NCI-H774 (cell line): Measurements from ENCODE around the gene TIMP2.
"Not testable (repeated sequence)": the region's sequence is repeated elsewhere in the genome, so short reads cannot be mapped to it uniquely, and the experiment has no call there.

Source experiments
- DNase-seq: peaks from one replicate; lab custom pipeline; 2025; lab: John Stamatoyannopoulos, UW

The TIMP2 gene

DNA sequence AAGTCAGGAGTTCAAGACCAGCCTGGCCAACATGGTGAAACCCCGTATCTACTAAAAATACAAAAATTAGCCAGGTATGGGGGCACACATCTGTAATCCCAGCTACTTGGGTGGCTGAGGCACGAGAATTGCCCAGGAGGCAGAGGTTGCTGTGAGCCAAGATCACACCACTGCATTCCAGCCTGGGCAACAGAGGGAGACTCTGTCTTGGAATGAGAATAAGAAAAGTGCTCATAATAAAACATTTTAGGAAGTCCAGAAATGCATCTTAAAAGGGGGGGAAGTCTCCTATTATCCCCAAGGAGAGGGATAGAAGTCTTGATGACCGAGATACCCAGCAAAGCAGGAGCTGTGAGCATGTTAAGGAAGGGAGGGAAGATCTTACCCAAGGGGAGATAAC is 58.1 kb downstream of the TIMP2 start:
- not testable (repeated sequence) for DNase-seq

DNA sequence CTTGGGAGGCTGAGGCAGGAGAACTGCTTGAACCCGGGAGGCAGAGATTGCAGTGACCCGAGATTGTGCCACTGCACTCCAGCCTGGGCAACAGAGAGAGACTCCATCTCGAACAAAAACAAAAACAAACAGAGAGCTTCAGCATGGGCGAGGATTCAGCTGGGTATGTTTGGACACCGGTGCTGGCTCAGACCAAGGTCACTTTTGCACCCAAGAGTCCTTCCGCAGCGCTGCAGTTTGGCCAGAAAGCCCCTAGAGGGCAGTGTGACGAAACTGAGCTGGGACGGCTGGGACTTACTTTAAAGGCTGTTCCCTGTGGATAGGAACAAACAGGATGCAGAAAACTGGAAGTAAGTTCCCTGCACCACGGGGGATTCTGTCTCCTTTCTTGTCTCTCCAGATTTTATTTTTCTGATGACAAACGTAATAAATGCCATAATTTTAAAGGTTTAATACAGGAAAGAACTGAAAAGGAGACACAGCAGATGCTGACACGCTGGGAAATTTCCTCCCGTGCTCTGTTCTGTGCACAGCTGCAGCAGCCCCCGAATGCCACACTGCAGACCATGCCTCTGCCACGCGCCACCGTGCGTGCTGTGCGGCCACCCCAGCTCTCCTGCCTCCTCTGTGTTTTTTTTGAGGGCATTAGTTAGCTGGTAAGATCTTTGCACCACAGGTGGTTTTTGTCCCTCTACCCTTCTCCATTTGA is 59.4 kb downstream of the TIMP2 start:
- DNase-seq = peak; percentile 83

DNA sequence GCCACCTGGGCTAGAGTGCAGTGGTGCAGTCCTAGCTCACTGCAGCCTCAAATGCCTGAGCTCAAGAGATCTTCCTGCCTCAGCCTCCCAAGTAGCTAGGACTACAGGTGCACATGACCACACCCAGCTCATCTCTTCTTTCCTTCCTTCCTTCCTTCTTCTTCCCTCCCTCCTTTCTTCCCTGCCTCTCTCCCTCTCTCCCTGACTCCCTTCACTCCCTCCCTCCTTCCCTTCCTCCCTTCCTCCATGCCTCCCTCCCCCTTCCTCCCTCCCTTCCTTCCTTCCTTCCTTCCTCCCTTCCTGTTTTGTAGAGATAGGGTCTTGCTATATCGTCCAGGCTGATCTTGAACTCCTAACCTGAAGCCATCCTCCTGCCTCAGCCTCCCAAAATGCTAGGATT is 61.1 kb downstream of the TIMP2 start:
- DNase-seq = no peak

DNA sequence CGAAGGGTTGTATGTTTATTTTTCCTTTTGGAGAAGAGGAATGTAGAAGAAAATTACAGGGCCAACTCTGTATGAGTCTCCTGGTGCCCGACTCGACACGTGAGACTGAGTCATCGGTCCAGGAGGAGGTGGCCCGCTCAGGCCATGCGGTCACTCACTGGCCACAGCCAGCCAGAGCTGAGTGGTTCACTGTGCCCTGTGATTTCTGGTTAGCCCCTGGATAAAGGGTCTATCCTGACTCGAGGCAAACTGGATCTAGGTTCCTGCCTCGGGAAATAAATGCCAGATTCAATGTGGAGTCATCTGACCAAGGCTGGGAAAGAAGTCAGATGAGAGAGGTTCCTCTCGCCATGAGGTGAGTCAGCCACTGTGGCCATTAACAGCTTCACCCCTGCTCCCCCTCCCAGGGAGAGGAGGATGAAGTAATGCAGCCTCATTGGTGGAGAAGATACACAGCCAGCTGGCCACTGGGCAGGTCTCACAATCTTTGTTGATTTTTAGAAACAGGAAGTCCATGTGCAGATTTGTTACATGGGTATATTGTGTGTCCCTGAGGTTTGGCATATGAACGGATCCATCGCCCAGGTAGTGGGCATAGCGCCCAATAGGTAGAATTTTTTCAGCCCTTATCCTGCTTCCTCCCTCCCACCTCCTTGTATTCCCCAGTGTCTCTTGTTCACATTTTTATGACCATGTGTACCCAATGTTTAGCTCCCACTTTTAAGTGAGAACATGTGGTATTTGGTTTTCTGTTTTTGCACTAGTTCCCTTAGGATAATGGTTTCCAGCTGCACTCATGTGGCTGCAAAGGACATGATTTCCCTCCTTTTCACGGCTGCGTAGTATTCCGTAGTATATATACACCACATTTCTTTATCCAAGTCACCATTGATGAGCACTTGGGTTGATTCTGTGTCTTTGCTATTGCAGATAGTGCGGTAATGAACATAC is 62.8 kb downstream of the TIMP2 start:
- peak; percentile 44 for DNase-seq

DNA sequence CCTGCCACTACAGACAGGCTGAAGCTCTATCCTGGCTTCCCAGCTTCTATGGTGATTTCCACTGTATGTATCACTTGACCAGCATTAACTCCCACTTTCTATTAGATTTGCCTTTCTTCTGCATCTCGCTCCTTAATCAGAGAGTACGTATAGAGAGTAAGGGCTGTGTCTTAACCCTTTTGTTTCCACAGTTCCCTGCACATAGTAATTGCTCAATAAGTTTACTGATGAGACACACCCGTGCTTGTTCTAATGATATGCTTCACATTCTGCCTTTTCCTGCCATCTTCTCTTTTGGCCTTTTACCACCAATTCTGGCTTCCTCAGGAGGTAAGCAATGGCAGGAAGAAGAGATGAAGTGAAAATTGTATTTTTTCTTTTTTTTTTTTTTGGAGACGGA is 64.0 kb downstream of the TIMP2 start:
- no peak for DNase-seq

DNA sequence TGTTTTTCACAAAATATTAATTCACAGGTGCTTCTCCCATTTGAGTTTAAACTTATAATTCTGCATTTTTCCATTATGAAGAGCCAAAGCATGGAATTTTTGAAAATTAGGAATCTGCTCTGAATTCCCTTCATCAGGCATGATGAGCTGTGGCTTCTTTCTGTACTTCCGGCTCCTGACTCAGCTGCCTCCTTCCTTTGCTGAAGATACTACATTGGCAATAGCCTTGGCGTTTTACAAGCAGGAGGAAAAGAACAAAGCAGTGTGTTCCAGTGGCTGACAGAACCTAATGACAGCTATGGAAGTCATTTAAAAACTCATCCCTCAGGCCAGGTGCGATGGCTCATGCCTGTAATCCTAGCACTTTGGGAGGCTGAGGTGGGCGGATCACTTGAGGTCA is 66.1 kb downstream of the TIMP2 start:
- DNase-seq = no peak

DNA sequence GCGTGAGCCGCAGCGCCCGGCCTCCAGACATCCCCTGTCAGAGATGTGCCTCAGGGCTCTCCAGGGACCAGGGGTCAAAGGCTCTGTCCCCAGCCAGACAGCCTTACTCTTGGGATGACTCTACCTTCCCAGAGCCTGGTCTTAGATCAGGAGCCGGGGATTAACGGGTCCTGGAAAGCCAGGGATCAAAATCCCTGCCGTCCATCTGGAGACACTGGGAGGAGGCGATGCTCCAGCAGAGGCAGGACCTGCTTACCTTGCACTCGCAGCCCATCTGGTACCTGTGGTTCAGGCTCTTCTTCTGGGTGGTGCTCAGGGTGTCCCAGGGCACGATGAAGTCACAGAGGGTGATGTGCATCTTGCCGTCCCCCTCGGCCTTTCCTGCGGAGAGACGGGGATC is 67.9 kb downstream of the TIMP2 start:
- DNase-seq = no peak

DNA sequence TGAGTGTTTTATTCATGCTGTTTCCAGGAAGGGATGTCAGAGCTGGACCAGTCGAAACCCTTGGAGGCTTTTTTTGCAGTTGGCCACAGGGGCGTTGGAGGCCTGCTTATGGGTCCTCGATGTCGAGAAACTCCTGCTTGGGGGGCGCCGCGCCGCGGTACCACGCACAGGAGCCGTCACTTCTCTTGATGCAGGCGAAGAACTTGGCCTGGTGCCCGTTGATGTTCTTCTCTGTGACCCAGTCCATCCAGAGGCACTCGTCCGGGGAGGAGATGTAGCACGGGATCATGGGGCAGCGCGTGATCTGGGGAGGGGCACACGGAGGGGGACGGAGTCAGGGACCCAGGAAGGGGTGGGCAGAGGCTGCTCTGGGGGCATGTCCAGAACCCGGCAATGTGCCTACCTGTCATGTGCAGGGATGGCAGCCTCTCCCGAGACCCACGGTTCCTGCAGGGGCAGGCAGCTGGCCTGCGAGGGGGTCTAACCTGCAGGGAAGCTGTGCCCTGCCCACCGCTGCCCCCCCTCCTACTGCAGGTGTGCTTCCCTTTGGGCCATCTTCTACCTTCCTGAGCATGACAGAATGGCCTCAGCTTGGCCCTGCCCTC is 69.5 kb downstream of the TIMP2 start:
- no peak for DNase-seq

DNA sequence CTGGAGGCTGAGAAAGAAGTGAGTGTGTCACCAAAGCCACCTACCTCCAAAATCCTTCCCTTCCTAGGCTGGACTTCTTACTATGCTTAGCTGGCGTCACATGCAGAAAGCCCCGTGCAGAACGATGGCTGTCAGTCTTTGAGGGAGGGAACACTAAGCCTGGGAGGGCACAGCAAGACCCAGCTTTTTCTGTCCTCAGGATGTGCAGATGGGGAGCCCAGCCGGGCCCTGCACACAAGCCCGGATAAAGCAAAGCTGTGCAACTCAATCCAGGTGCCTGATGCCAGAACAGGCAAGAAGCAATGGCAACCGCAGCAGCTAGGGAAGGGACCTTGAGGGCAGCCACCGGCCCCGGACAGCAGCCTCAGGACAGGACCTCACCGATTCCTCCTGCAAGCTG is 70.7 kb downstream of the TIMP2 start:
- no peak for DNase-seq

DNA sequence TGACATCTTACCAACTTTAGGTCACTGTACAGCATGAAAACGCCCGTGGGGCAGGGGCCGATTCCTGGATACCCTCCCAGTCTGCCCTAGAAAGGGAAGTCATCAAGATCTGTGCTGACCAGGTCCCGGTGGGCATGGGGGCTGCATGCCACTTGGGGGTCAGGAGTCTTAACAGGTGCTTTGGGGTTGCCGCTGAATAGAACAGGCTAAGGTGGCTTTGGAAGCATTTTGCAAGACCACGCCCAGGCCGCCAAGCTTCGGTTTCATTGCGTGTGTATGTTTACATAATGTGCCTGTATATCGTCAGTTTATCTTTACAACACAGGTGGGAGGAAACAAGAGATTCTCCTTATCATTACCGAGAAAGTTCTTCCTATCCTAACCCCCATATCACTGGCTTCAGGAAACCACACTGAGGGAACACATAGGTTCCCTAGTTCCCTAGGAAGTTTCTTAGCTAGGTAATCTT is 71.2 kb downstream of the TIMP2 start:
- DNase-seq = no peak

DNA sequence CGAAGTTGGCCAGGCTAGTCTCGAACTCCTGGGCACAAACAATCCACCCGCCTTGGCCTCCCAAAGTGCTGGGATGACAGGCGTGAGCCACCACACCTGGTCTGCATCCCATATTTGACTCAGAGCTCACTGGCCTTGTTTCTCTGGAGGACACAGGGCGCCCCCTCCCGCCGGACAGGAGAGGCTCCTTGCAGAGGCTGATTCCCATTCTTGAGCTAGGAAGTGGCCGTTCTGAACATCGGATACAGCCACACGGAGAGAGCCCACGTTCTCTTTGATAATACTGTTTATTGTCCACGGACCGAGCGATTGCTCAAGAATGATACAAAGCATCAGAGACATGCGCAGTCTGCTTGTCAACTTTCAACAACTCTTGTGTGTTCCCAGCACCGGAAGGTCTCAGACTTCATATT is 72.5 kb downstream of the TIMP2 start:
- no peak for DNase-seq

DNA sequence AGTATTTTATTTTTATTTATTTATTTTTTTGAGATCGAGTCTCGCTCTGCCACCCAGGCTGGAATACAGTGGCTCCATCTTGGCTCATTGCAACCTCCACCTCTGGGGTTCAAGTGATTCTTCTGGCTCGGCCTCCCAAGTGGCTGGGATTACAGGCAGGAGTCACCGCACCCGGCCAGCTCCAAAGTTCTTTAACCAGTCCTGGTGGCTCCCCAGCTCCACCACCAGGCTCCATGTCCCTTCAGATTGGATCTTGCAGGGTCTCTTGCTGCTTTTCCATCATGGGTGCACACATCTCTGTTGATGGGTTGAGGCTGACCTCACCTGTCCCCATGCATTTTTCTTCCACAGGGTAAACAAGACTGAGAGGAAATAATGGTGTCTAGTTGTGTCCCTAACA is 76.2 kb downstream of the TIMP2 start:
- no peak for DNase-seq

DNA sequence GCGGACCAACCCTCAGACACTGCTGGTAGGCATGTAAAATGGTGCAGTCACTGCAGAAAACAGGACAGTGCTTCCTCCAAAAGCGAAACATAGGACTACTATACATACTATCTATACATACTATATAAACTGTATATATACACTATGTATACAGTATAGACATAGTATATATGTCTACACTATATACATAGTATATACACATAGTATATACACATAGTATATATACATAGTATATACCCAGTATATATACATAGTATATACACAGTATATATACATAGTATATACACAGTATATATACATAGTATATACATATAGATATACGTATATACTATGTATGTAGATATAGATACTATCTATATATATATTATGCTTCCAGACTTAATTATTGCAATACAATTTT is 78.1 kb downstream of the TIMP2 start:
- no peak for DNase-seq

DNA sequence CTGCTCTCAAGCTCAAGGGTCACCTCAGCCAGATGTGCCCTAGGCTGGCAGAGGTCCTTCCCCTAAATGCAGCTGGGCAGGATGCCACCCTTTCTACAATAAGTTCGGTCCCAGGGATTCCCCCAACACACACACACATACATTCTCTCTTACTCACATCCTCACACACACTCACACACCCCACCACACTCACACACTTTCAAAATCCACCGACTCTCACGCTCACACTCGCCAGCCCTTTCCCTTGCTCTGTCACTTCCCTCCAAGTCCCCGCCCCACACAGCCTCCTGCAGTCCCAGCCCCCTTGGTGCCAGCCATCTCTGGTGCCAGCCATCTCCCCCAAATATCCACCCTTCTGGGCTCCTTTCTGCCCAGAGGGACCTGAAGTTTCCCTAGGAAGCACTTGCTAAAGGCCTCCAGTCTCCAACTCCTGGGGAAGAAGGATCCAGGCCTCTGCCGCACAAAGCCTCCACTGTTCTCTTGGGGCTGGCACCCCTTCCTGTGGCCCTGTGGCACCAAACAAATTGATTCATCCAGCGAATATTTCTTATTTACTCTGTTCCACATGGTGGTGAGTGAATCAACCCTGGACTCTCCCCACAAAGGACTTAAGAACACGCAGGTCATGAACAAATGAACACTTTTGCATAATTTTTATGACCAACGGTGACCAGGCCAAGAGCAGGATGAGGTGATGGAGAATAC is 80.7 kb downstream of the TIMP2 start:
- no peak for DNase-seq

DNA sequence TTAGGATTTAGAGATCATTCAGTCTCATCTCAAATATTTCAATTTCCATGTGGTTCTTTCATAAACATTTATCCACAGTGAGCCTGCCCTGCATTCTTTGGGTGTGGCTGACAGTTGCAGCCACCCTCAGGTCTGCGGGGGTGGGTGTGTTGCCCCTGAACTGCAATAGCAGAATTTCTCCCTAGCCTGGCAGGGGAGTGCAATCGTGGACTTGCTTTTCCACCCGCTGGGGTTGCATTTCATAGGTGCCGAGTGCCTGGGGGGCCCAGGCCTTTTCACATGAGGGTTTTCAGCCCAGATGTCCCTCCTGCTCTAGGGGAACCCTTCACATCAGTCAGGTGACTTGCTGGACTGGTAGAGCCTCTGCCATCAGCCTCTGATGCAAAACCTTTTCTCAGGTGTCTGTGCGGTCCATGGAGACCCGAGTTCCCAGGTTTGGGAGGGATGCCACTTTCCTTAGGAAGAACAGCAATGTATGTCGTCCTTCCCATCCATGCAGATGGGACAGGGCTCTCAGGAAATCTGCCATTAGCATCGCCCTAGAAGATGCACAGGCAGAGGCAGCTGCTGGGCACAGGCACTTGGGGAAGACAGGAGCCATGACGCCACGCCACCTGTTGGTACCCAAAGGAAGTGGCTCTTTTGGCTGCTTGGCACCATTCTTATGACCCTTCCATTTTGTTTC is 82.2 kb downstream of the TIMP2 start:
- DNase-seq = peak; percentile 71

DNA sequence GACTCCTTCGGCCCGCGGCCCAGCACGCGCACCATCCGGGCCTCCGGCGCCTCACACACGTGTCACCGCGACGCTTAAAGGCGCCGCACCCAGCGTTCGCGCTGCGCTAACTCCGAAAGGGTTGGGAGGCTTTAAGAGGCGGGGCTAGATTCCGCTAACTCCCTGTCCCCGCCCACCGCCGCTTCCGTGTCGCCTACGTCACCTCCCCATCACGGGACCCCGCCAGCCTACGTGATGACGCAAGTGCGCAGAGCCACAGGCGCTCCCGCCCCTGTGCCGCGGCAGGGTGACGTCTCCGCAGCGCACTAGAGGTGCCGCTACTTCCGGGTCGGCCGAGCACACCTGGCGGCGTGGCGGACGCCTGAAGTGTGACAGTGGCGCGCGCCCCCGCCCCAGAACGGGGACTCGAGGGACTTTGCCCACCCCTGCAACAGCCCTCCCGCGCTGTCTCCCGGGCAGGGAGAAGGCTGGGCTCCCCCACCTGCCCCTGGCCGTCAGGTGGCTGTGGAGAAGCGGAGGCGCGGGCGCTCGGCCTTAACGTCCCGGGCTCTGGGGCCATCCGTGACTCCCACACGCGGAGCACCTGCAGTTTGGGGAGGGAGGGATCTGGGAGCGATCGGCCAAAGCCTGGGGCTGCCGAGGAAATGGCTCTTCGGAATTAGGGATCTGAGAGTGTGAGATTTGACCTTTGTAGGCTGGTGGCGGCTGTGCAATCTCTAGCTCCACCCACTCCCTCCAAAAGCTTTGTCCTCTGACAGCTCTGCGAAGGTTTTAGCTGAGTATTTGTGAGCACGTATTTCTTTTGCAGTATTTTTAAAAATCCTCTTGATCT is 84.2 kb downstream of the TIMP2 start, which contains the start of gene USP36:
Gene USP36, minus strand, starts transcription at position 35 of the 832 bp plus-strand sequence. CDS start 4,451 bp downstream, outside the sequence.
- peak; percentile 100 for DNase-seq

DNA sequence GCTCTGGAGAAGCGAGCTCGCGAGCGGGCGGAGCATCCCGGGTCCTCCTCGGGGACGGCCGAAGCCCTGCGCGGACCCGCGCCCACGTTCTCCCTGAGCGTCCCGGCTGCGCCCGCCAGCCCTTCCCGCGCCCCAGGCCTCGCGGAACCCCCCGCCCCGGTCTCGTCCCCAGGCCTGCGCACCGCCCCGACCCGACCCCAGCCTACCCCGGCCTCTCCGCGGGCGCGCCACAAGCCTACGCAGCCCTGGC is 84.7 kb downstream of the TIMP2 start:
- DNase-seq = no peak

DNA sequence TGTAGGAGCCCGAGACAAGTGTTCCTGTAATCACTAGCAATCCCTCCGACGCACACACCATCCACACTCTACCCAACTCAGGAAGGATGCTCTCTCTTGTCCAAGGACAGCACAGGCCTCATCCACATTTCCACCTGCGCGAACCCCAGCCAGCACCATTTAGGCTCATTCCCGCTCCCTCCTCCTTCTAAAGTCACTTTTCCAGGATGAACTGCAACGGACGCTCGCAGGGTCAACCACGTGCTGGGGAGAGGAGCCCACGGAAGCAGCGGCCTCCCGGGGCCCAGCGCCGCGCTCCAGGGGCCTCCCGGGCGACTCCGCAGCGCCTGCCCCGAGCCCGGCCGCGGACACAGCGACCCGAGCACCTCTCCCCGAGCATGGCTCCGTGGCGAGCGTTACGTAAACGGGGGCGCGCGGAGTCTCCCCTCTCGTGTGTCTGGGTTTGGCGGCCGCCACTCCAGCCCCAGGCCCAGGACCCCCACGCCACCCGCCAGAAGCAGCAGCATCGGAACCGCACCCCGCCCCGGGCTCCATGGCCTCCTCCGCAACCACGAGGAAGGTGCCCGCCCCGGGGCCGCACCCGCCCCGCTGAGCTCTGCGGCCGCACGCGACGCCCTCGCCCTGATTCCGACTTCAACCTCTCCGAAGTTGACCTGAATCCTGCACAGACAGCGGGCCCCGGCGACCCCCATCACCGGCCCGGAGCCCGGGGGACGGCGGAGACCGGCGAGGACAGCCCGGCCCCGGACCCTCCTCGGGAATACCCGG is 85.2 kb downstream of the TIMP2 start:
- DNase-seq = no peak

DNA sequence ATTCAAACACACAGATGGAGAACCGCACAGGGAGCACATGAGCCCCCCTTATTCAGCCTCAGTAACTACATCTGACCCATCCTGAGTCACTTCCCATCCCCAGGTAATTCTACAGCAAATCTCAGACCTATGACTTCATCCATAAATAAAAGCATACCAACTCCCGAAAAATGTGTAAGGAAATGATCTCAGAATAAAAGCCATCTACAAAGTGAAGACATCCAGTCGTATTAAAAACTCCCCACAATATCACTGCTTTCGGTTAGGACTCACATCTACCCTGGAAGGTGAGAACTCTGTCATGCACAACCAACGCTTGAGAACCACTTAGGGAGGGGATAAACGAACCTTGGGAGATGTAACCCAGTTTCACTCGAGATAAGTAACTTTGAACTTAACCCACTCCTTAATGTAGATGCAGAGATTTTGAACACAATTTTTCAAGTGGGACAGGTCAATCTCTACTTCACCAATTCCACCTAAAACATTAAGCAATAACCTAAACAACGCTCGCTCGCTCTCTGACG is 85.9 kb downstream of the TIMP2 start:
- no peak for DNase-seq

DNA sequence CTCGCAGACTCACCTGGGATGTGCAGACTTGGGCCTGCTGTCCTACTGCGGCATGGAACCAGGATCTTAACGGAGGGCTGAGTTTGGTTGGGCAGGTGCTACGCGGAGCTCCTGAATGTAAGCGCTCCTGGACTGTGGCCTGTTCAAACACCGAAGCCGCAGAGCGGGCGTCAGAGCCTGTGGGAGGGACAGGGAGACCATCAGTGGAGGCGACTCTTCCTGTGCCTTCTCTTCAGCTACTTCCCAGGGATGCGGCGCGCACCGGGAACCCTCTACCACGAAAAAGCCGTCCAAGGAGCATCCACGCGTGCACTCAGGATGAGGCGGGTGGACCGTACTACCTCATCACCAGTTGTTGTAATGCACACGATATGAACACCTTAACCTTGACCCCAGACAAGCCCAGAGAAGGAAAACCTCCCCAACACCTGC is 86.6 kb downstream of the TIMP2 start:
- DNase-seq = peak; percentile 91
